ENCODE results near the gene PLCB4. TPM values are rescaled to one million over a fixed set of nuclear protein-coding genes. Genes with fewer than 3 reads are reported as not detected.

The PLCB4 gene
- total RNA-seq, 1 donor from 2014 or later: 20.6 TPM

GRCh38 chr20:9428292-9428607 is 359.4 kb downstream of the PLCB4 start:
- H3K9me3 Mint-ChIP-seq: no peaks in the 10 kb centered on the region

DNA sequence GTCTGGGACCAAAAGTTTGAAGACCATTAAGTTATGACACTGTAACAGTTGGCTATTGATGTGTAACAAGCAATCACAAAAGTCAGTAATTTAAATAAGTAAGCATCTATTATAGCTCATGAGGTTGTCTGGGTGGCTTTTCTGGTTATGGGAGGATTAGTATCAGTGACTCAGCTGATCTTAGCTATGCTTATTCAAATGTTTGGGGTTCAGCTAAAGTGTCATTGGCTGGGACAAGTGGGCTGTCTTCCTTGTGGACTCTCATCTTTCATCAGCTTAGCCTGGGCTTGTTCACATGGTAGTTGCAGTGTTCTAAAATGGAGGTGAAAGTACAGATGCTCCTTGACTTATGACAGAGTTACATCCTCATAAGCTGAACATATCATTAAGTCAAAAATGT is 370.9 kb downstream of the PLCB4 start:
- Histone ChIP-seq H3K9ac (no peak overlapping the region), H3K4me2 (no peak overlapping the region), H3K4me3 (no peak overlapping the region), H4K20me1 (ENCODE audit: low read depth) (no peaks in the 10 kb centered on the region), H3K27ac (no peak overlapping the region), H3K9me3 (ENCODE audit: low read depth) (no peaks in the 10 kb centered on the region), H2AFZ (replicated peaks) (no peak overlapping the region), H3K36me3 (peaks cover 11% of the 10 kb centered on the region), H3F3A (ENCODE audit: low read depth) (no peaks in the 10 kb centered on the region), H3K4me1 (no peaks in the 10 kb centered on the region), H3K27me3 (no peaks in the 10 kb centered on the region), H3K79me2 (ENCODE audit: low read depth) (no peaks in the 10 kb centered on the region)
- Mint-ChIP-seq H3K4me1 (no peaks in the 10 kb centered on the region), H3K9me3 (peaks cover 8% of the 10 kb centered on the region), H3K27me3 (ENCODE audit: insufficient read depth, low read depth) (peaks cover 2% of the 10 kb centered on the region), H3K36me3 (peaks cover 34% of the 10 kb centered on the region), H3K27ac (no peak overlapping the region), H3K4me3 (no peak overlapping the region)
- no peak for DNase-seq (ENCODE audit: low spot score)
- TF ChIP-seq CTCF (IDR thresholded peaks at IDR 0.05) (no peak), EZH2 (IDR thresholded peaks at IDR 0.05) (no peak), EZH2phosphoT487 (IDR thresholded peaks at IDR 0.05) (no peak)

More at GRCh38 chr20:9428292-9428607, 359.4 kb downstream of the PLCB4 start:
- Histone ChIP-seq H3K27me3 (no peaks in the 10 kb centered on the region), H3K27ac (no peak overlapping the region), H3K36me3 (no peaks in the 10 kb centered on the region), H2AFZ (replicated peaks) (no peak overlapping the region), H3F3A (ENCODE audit: low read depth) (no peaks in the 10 kb centered on the region), H3K9ac (no peak overlapping the region), H4K20me1 (ENCODE audit: low read depth) (no peaks in the 10 kb centered on the region), H3K9me3 (ENCODE audit: low read depth) (no peaks in the 10 kb centered on the region), H3K4me3 (no peak overlapping the region), H3K4me1 (no peaks in the 10 kb centered on the region), H3K4me2 (no peak overlapping the region), H3K79me2 (ENCODE audit: low read depth) (no peaks in the 10 kb centered on the region)
- H3K36me3 Mint-ChIP-seq: peaks cover 7% of the 10 kb centered on the region
- peaks cover 3% of the 10 kb centered on the region for H3K4me1 Mint-ChIP-seq
- peaks cover 3% of the 10 kb centered on the region for H3K27me3 Mint-ChIP-seq (ENCODE audit: insufficient read depth, low read depth)
- DNase-seq (ENCODE audit: low spot score): no peak
- H3K4me3 Mint-ChIP-seq: no peak overlapping the region
- H3K27ac Mint-ChIP-seq: no peak overlapping the region
- TF ChIP-seq EZH2phosphoT487 (IDR thresholded peaks at IDR 0.05): no peak
- TF ChIP-seq CTCF (IDR thresholded peaks at IDR 0.05): no peak
- no peak for TF ChIP-seq EZH2 (IDR thresholded peaks at IDR 0.05)

GRCh38 chr20:9440892-9441291 is 372.0 kb downstream of the PLCB4 start:
- H3K79me2 ChIP-seq (ENCODE audit: low read depth): no peaks in the 10 kb centered on the region
- no peak overlapping the region for H3K9ac ChIP-seq
- no peaks in the 10 kb centered on the region for H3K4me1 ChIP-seq
- H3K27ac ChIP-seq: no peak overlapping the region
- H3K36me3 ChIP-seq: peaks cover 11% of the 10 kb centered on the region
- no peaks in the 10 kb centered on the region for H3K27me3 ChIP-seq
- Mint-ChIP-seq H3K36me3 (peaks cover 32% of the 10 kb centered on the region), H3K9me3 (peaks cover 8% of the 10 kb centered on the region), H3K27me3 (ENCODE audit: insufficient read depth, low read depth) (peaks cover 2% of the 10 kb centered on the region), H3K4me1 (peaks cover 4% of the 10 kb centered on the region), H3K27ac (no peak overlapping the region), H3K4me3 (no peak overlapping the region)
- no peaks in the 10 kb centered on the region for H4K20me1 ChIP-seq (ENCODE audit: low read depth)
- H3K4me2 ChIP-seq: no peak overlapping the region
- DNase-seq (ENCODE audit: low spot score): no peak
- H3K4me3 ChIP-seq: no peak overlapping the region
- no peaks in the 10 kb centered on the region for H3K9me3 ChIP-seq (ENCODE audit: low read depth)
- no peaks in the 10 kb centered on the region for H3F3A ChIP-seq (ENCODE audit: low read depth)
- no peak for TF ChIP-seq EZH2 (IDR thresholded peaks at IDR 0.05)
- TF ChIP-seq EZH2phosphoT487 (IDR thresholded peaks at IDR 0.05): no peak
- TF ChIP-seq CTCF (IDR thresholded peaks at IDR 0.05): no peak
- no peak overlapping the region for H2AFZ ChIP-seq (replicated peaks)
